HepG2 (cell line): ENCODE data around the gene PRKCZ. TPM values are rescaled to one million over a fixed set of nuclear protein-coding genes. Genes with fewer than 3 reads are reported as not detected.
A peak's percentile ranks its signal among the peaks of the same experiment; 100 is the strongest.

Source experiments
- ATF6 ChIP-seq: sonication (generic); formaldehyde crosslinking; conservative IDR thresholded peaks from 2 replicates; pipeline ENCODE4 v1.4.0; 2020; ENCODE audit warnings: missing genetic modification reagents
- ATF7 ChIP-seq, 2 experiments: fragments of 450-650 bp in 1 of 2; sonication (generic) in 1 of 2; formaldehyde crosslinking in 1 of 2; IDR thresholded peaks; 2 replicates each; pipeline versions ENCODE4 v1.4.0 to v1.6.1; 2016 to 2020; ENCODE audit warnings: antibody characterized with exemption in 1 of 2, mild to moderate bottlenecking in 1 of 2, missing genetic modification reagents in 1 of 2
- HMG20A ChIP-seq: IDR thresholded peaks from 2 replicates; pipeline ENCODE4 v1.6.1; 2016; ENCODE audit warnings: borderline replicate concordance
- HNRNPL ChIP-seq: fragments of 200-400 bp; formaldehyde crosslinking; IDR thresholded peaks from 2 replicates; pipeline ENCODE4 v1.6.1; 2017; ENCODE audit warnings: mild to moderate bottlenecking, low read depth, low read length
- MIXL1 ChIP-seq: IDR thresholded peaks from 2 replicates; pipeline ENCODE4 v1.6.1; 2016
- PLSCR1 ChIP-seq: sonication (generic); formaldehyde crosslinking; IDR thresholded peaks from 2 replicates; pipeline ENCODE4 v1.5.0; 2020; ENCODE audit warnings: missing genetic modification reagents, mild to moderate bottlenecking, borderline replicate concordance
- SCMH1 ChIP-seq: sonication (generic); formaldehyde crosslinking; IDR thresholded peaks from 2 replicates; pipeline ENCODE4 v1.9.0; 2021; ENCODE audit warnings: missing genetic modification reagents, mild to moderate bottlenecking, borderline replicate concordance
- ZBTB39 ChIP-seq: sonication (generic); formaldehyde crosslinking; IDR thresholded peaks from 2 replicates; pipeline ENCODE4 v1.5.0; 2020; ENCODE audit warnings: missing genetic modification reagents
- ZHX2 ChIP-seq, 2 experiments: sonication (generic) in 1 of 2; formaldehyde crosslinking in 1 of 2; IDR thresholded peaks; 2 replicates each; pipeline versions ENCODE4 v1.6.1 to v1.9.0; 2014 to 2022; ENCODE audit warnings: antibody characterized with exemption in 1 of 2, borderline replicate concordance in 1 of 2, inconsistent platforms in 1 of 2, low read depth in 1 of 2, missing genetic modification reagents in 1 of 2
- ZIK1 ChIP-seq: sonication (generic); formaldehyde crosslinking; IDR thresholded peaks from 2 replicates; pipeline ENCODE4 v1.5.0; 2020; ENCODE audit warnings: mild to moderate bottlenecking, low read depth, missing genetic modification reagents, borderline replicate concordance
- ZKSCAN1 ChIP-seq: fragments of 150-350 bp; IDR thresholded peaks from 2 replicates; pipeline ENCODE4 v1.6.1; 2014; ENCODE audit warnings: low read length
- ZNF121 ChIP-seq: sonication (generic); formaldehyde crosslinking; IDR thresholded peaks from 2 replicates; pipeline ENCODE4 v1.5.0; 2020; ENCODE audit warnings: mild to moderate bottlenecking, missing genetic modification reagents
- ZNF20 ChIP-seq: sonication (generic); formaldehyde crosslinking; IDR thresholded peaks from 2 replicates; pipeline ENCODE4 v1.4.0; 2020; ENCODE audit warnings: mild to moderate bottlenecking, moderate library complexity, missing genetic modification reagents
- ZNF577 ChIP-seq: sonication (generic); formaldehyde crosslinking; IDR thresholded peaks from 2 replicates; pipeline ENCODE4 v1.4.0; 2020; ENCODE audit warnings: mild to moderate bottlenecking, low read depth, missing genetic modification reagents, borderline replicate concordance
- ZNF777 ChIP-seq: sonication (generic); formaldehyde crosslinking; IDR thresholded peaks from 2 replicates; pipeline ENCODE4 v1.4.0; 2020; ENCODE audit warnings: missing genetic modification reagents
- ZNF784 ChIP-seq: sonication (generic); formaldehyde crosslinking; IDR thresholded peaks from 2 replicates; pipeline ENCODE4 v1.5.1; 2020; ENCODE audit warnings: missing genetic modification reagents, mild to moderate bottlenecking, borderline replicate concordance
- polyA plus RNA-seq, 8 experiments: library from polyadenylated mRNA; depleted of rRNA in 3 of 8; stranded (reverse) in 7 of 8; unstranded in 1 of 8; fragments of >200 nt; fragmentation: Illumina TruSeq in 4 of 8; extraction: Trizol in 4 of 8; gene quantifications; 2 replicates each; pipeline versions ENCODE4 v1.2.1 to v1.2.3, GENCODE V29; 2011 to 2016; ENCODE audit warnings: low read depth in 4 of 8, missing spikeins in 1 of 8, mixed read lengths in 1 of 8; ENCODE audit not compliant: insufficient read depth in 1 of 8
- total RNA-seq, 5 experiments: library from RNA; depleted of rRNA; stranded (reverse); fragments of >200 nt; fragmentation: Illumina TruSeq; extraction: Trizol; gene quantifications; 2 replicates each; pipeline ENCODE4 v1.2.3, GENCODE V29; 2016; ENCODE audit warnings: low read depth in 1 of 5

Gene PRKCZ
- total and polyA plus RNA-seq, 2 of the 13 experiments (the other 11 are each of a cell fraction or from before 2014, with no cell fraction given), result 34.7 to 85.2 TPM

- TF ChIP-seq PLSCR1 (CRISPR knock-in tag) (no peak), ZNF577 (no peak), ZNF20 (CRISPR knock-in tag) (no peak), ZNF784 (CRISPR knock-in tag) (no peak), ZIK1 (CRISPR knock-in tag) (no peak; the same call in 1 of the 2 replicates), ATF7 (IDR thresholded peaks at IDR 0.05) (no peak), ATF7 (CRISPR knock-in tag; IDR thresholded peaks at IDR 0.05) (no peak; the same call in 1 of the 2 replicates), ZNF777 (peak; percentile 68), ZBTB39 (CRISPR knock-in tag) (no peak), ZNF121 (CRISPR knock-in tag) (0 out of 2 replicates have a peak, but pooled peaks have one; percentile 48), ATF6 (CRISPR knock-in tag) (peak; percentile 66; the same call in 1 of the 2 replicates), ZHX2 (IDR thresholded peaks at IDR 0.05; ENCODE audit: low read depth) (no peak), ZHX2 (CRISPR knock-in tag; IDR thresholded peaks at IDR 0.05; ENCODE audit: borderline replicate concordance) (no peak; the same call in 1 of the 2 replicates), HNRNPL (0 out of 2 replicates have a peak, but pooled peaks have one; percentile 15), HMG20A (CRISPR knock-in tag) (no peak; the same call in 1 of the 2 replicates), ZKSCAN1 (no peak), SCMH1 (CRISPR knock-in tag) (no peak), MIXL1 (CRISPR knock-in tag) (no peak)
Observed at GRCh38 chr1:2134621-2135307, 84.6 kb downstream of the PRKCZ start (continued).
